ENCODE measurements around the gene TERF2IP.

TERF2IP gene

DNA sequence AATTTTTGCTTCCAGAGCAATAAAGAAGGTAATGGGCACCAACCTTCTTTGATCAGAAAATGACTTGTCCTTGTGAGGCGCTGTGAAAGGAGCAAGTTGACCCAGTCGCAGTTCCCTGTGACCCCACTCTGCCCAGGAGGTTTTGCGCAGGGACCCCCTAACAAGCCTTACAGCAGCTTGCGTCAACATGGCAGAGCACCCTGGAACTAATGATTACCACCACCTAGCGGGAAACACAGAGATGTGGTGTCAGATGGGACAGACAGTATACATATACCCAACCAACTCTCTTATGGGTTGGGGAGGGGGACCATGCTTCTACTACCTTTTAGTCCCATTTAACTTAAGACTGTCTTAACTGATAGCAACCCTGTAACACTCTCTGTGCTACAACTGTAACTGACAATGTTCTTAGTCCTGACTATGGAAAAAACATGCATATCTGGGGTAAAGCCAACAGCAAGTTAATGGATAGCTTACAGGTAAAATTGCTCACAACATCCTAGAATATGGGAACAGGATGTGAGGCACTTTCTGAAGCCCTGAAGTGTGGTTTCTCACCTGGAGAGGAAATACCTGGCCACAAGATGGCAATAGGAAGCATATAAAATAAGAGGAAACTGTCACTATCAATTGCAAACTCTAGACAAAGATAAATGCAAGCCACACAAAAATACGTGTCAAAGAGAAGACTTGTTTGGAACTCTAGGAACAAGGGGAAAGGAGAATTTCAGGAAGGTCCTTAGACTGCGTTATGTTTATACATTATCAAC lies 3.1 kb upstream of the TERF2IP start:
- no peak for DNase-seq

DNA sequence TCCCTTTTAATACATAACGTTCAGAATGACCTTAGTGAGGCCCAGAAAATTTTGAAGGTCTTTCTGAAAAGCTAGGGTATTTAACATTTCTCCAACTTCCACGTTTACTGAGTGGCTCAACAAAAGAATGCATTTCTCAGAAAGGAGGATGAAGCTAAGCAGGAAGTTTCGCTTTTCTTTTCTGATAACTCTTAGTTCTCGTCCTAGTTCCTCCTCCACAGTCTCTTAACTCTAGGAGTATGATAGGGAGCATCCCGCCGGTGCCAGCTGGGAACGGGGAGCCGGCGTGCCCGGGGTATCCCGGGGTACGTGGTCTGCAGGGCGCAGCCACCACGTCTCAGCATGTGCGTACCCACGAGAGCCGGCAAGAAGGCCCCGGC lies 471 bp upstream of the TERF2IP start:
- no peak for DNase-seq

DNA sequence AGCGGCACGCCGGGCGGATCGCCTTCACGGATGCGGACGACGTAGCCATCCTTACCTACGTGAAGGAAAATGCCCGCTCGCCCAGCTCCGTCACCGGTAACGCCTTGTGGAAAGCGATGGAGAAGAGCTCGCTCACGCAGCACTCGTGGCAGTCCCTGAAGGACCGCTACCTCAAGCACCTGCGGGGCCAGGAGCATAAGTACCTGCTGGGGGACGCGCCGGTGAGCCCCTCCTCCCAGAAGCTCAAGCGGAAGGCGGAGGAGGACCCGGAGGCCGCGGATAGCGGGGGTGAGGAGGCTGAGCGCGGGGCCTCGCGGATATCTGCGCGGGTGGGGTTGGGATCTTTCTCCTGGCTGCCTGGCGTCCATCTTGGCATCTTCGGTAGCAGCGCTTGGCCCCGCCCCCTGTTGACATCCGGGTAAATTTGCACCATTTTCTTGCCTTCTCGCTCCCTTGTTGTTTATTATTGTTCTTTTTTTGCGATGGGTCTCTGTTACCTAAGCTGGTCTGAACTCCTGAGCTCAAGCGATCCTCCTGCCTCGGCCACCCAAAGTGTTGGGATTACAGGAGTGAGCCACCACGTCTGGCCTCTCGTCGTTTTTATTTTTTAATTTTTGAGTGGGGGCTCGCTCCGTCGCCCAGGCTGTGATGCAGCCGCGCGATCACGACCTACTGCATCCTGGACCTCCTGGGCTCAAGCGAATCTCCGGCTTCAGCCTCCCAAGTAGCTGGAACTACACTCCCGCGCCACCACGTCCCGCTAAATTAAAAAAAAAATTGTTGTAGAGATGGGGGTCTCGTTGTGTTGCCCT lies 898 bp downstream of the TERF2IP start:
- DNase-seq: peak; percentile 88 to 91

DNA sequence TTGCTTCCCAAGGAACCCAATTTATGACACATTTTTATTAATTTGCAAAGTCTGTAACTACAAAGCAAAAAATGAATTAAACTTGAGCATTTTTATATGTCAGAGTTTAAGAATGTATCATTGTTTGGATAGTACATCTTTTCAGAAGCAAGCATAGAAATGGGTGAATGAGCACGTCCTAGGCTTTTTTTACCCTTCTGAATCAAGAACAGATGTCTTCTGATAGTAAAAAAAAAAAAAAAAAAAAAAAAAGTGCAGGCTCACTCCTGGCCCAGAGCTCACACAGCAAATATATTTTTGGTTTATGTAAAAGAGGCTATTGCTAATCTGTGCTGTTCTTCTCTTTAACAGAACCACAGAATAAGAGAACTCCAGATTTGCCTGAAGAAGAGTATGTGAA lies 6.3 kb downstream of the TERF2IP start:
- DNase-seq: no peak

DNA sequence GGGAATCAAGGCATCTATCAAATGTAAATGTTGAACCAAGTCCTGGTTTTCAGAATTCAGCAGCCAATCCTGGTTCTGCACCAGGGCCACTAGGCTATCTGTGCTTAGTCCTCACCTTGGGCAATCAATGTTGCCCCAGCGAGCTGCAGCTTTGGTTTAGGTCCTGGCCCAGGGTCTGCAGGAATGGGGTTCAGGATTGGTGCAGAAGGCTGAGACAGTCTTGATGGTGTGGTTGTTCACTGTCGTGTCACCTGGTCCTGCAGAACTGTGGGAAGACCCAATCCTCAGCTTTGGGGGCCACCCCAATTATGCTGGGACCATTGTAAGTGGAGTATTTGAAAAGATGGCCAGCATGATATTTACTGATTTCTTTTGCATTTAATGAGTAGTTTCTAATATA lies 10.6 kb downstream of the TERF2IP start:
- DNase-seq: no peak

- no peak for DNase-seq
These were observed 12.7 kb downstream of the TERF2IP start for GRCh38 chr16:75660321-75660720.

DNA sequence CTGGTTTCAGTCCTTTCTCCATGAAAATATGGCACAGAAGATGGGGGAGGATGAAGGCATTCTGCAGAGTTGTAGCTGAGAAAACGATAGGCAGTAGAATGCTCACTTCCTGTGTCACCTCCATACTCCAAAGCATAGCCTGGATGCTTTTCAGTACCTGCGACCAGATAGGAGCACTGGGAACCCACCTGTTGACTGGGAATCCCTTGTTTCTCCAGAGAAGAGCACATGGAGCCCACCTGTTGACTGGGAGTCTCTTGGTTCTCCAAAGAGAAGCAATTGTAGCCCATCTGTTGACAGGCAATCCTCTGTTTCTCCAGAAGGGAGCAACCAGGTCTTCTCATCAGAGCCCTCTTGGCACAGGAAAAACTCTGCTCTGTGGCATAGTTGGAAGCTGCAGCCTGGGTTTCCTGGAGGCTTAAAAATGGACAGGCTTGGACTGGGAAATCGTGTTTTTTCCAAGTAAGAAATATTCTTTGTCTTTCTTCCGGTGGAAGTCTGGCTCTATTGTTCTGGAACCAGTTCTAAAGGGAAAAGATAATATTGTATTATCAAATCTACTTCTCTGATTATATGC lies 13.2 kb downstream of the TERF2IP start:
- no peak for DNase-seq

GRCh38 chr16:75667503-75667902 lies 19.9 kb downstream of the TERF2IP start:
- DNase-seq: no peak

DNA sequence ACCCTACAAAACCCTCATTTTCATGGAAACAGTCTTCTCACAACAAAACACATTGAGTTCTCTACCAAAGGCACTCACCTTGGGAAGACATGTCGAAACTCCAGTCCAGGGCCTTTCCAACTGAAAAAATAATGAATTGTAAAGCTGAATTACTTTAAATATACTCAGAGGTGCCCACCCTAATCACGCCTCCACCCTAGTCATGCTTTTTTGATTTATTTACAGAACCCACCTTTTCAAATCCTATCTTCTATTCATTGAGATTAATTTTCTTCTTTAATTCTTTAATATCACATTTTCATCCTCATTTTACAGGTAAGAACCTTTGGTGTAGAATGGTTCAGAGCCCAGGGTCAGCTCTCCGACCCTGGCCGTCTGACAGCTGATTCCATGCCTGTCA lies 29.3 kb downstream of the TERF2IP start, which contains the start of gene CPHXL2:
Gene CPHXL2 (minus strand): TSS at position 101 of the 400 bp plus-strand sequence. CDS start 10 bp downstream, at position 91.
- DNase-seq: no peak

DNA sequence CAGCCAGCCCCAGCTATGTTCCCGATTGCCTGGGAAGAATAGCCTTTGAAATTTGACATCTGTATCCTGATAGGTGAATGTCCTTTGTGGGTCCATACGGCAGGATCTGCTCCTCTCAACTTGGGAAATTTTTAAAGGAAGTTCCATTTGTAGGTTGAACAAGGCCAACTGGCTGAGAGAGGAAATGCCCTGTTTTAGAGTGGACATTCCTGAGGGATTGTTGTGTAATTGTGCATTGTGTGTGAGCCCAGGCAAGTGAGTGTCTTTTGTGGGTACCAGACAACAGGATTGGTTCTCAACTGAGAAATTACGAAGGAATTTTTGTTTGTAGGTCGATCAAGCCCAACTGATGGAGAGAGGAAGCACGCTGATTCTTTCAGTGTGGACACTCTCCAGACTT lies 31.8 kb downstream of the TERF2IP start:
- DNase-seq: no peak

DNA sequence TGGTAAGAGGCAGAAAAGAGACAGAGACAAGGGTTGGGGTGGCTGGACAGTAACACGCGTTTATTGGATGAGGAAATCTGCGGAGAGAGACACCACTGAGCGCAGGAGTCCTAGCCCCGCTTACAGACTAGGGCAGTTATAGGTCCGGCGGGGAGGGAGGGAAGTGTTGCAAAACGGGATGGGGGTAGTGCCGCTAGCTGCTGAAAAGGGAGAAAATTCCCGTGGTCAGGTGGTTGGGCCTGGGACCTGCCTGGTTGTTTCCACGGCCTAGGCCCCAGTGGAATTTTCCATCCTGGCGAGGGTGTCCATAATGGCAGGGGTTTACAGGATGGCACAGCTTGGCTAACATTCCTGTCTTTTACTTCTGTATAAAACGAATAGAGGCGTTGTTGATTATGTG lies 34.7 kb downstream of the TERF2IP start:
- no peak for DNase-seq

GRCh38 chr16:75687361-75687760 lies 39.8 kb downstream of the TERF2IP start:
- no peak for DNase-seq

DNA sequence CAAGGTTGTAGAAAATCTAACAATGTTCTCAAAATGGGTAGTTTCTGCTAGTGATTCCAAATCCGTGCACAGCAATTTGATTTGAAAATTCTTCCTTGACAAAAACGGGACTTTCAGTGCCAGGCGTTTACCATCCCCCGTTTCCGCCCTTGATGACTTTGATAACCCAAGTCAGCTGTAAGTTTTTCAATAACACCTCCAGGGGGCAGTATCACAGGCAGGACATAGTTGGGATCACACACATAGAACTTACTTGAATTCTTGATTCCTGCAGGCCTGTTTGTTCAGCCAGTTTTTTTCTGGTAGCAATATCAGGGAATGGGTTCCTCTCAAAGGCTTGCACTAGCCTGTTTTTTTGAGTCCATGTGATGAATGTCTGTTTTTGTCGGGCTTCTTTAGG lies 48.1 kb downstream of the TERF2IP start:
- DNase-seq: no peak

GRCh38 chr16:75697571-75697970 lies 50.0 kb downstream of the TERF2IP start:
- DNase-seq: no peak

GRCh38 chr16:75701361-75701760 lies 53.8 kb downstream of the TERF2IP start, which contains the start of gene DUXB:
Gene DUXB (minus strand): TSS chr16:75701461. CDS start chr16:75701418, 43 bp downstream.
- no peak for DNase-seq

DNA sequence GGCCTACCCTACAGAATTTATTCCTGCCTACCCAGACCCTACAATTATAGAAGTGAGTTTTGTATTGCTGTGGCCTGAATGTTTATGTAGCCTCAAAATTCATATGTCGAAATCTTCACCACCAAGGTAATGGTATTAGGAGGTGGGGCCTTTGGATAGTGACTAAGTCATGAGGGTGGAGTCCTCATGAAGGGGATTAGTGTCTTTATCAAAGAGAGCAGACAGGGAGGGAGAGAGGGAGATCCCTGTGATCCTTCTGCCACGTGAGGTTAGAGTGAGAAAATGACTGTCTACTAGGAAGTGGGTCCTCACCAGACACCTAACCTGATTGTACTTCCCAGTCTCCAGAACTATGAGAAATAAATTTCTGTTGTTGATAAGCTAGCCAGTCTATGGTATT lies 54.7 kb downstream of the TERF2IP start:
- DNase-seq: no peak

- DNase-seq: no peak
These were observed 55.7 kb downstream of the TERF2IP start for GRCh38 chr16:75703306-75703705.
